Gastrocnemius medialis (tissue), 4 donors: ENCODE measurements around the gene CCDC33.

Source experiments
- CTCF ChIP-seq, 5 experiments: fragments of 450-650 bp in 3 of 5; fragments of 200-600 bp in 2 of 5; sonication (generic) in 2 of 5; IDR thresholded peaks in 4 of 5; conservative IDR thresholded peaks in 1 of 5; 1 replicate in 4 of 5; 2 replicates in 1 of 5; pipeline ENCODE4 v1.5.1; 2016 to 2019; ENCODE audit warnings: antibody characterized with exemption in 5 of 5, mild to moderate bottlenecking in 3 of 5, moderate library complexity in 3 of 5
- POLR2A ChIP-seq, 2 donors: fragments of 450-650 bp; IDR thresholded peaks; one replicate each; pipeline ENCODE4 v1.6.1; 2017; ENCODE audit warnings: antibody characterized with exemption in 2 of 2, mild to moderate bottlenecking in 2 of 2, moderate library complexity in 2 of 2

GRCh38 chr15:74315626-74316025, 79.5 kb downstream of the CCDC33 start:
- TF ChIP-seq POLR2A (IDR thresholded peaks at IDR 0.05) (no peak), CTCF (IDR thresholded peaks at IDR 0.05 in 4 of 5, conservative IDR thresholded peaks at IDR 0.05 in 1 of 5) (no peak)
